Stimulated activated CD4-positive, alpha-beta T cell treated with anti-CD3 and anti-CD28 coated beads, Interleukin-15, amount 100 ng/mL, for 24 hours (primary cell): ENCODE results near the gene DCUN1D2.
"Not testable (repeated sequence)": the region's sequence is repeated elsewhere in the genome, so short reads cannot be mapped to it uniquely, and the experiment has no call there.

Source experiments
- DNase-seq: peaks from one replicate; pipeline ENCODE4 v3.0.0-alpha.2; 2020

Gene DCUN1D2

DNA sequence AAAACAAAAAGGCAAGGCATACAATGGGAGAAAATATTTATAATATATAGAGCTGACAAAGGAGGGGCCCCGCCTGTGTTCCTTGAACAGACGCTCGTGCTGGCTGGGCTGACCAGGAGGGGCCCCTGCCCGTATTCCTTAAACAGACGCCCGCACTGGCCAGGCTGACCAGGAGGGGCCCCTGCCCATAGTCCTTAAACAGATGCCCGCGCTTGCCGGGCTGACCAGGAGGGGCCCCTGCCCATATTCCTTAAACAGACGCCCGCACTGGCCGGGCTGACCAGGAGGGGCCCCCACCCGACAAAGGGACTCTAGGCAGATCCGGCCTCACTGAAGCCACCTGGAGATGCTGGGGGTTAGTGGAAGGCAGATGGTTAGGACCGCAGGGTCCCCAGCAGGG, 46.5 kb downstream of the DCUN1D2 start:
- DNase-seq = no peak

- no peak for DNase-seq
Observed at GRCh38 chr13:113442985-113443362, 47.5 kb downstream of the DCUN1D2 start.

- no peak for DNase-seq
Observed at GRCh38 chr13:113442354-113442984, 48.0 kb downstream of the DCUN1D2 start.

GRCh38 chr13:113441661-113442060, 48.9 kb downstream of the DCUN1D2 start:
- no peak for DNase-seq

- DNase-seq = no peak
Observed at GRCh38 chr13:113437408-113438010, 53.0 kb downstream of the DCUN1D2 start.

DNA sequence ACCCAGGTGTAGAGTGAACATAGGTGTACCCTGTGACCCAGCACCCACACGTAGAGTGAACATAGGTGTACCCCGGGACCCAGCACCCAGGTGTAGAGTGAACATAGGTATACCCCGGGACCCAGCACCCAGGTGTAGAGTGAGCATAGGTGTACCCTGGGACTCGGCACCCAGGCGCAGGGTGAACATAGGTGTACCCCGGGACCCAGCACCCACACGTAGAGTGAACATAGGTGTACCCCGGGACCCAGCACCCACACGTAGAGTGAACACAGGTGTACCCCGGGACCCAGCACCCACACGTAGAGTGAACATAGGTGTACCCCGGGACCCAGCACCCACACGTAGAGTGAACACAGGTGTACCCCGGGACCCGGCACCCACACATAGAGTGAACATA, 53.6 kb downstream of the DCUN1D2 start:
- not testable (repeated sequence) for DNase-seq

GRCh38 chr13:113435907-113436306, 54.6 kb downstream of the DCUN1D2 start:
- not testable (repeated sequence) for DNase-seq

DNA sequence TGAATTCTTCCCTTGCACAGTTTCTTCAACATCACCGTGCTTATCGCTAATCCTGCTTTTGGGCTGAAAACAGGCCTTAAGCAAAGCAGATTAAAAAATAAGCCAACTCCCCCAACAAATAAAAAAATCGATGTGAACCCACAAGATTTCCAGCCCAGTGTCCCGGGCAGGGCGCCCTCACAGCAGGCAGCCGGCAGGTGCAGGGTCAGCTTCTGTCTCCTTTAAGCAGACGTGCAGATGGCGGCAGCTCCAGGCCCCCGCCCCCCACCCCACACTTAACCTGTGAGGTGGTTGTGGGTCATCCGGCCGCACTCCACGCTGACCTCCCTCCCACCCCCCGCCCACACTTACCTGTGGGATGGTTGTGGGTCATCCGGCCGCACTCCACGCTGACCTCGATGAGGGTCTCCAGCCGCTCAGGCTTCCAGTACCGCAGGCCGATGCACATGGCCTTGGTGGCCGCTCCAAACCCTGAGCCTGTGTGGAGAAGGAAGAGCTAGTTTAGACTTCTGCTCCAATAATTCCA, 57.1 kb downstream of the DCUN1D2 start:
- DNase-seq = no peak

GRCh38 chr13:113432506-113433270, 57.8 kb downstream of the DCUN1D2 start:
- no peak for DNase-seq

GRCh38 chr13:113431171-113431570, 59.3 kb downstream of the DCUN1D2 start:
- no peak for DNase-seq

DNA sequence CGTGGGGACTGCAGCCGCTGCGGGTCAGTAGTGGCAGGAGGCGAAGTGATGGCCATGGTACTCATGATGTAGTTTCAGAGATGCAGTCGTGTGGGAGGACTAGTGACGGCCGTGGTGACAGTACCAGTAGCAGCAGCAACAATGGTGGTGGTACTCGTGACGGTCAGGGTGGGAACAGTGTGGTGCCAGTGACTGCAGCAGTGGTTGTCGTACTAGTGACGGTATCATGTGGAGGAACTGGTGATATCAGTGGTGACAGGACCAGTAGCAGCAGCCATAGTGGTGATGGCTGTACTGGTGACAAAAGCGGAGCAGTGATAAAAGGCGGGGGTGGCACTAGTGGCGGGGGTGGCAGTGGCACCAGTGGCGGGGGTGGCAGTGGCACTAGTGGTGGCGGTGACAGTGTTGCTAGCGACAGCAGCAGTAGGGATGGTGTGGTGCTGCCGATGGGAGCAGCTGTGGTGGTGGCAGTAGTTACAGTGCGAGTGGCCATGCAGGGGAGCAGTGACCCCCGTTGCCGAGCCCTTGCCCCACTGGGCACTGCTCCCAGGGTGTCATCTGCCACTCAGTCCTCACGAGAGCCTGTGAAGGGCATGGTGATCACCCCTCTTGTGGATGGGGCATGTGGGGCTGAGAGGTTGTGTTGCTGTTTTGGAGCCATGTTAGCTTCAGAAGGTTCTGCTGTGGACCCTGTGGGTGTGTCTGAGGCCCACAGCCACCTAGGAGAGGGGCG, 60.0 kb downstream of the DCUN1D2 start:
- no peak for DNase-seq

DNA sequence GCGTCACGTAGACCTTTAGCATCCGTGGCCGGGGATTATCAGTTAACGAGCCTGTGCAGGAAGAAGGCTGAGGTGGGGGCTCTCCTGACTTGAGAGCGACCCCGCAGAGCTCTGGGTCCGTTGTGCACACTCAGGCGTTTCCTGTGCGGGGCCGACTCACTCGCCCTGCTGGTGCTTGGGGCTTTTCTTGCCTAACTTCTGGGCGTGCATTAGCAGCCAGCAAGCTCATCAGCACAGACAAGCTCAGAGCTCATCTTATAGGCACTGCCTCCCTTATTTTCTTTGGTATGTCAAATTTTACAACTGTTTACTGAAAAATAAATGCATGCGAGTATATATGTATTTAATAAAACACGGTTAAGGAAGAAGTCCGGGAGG, 60.9 kb downstream of the DCUN1D2 start:
- no peak for DNase-seq

DNA sequence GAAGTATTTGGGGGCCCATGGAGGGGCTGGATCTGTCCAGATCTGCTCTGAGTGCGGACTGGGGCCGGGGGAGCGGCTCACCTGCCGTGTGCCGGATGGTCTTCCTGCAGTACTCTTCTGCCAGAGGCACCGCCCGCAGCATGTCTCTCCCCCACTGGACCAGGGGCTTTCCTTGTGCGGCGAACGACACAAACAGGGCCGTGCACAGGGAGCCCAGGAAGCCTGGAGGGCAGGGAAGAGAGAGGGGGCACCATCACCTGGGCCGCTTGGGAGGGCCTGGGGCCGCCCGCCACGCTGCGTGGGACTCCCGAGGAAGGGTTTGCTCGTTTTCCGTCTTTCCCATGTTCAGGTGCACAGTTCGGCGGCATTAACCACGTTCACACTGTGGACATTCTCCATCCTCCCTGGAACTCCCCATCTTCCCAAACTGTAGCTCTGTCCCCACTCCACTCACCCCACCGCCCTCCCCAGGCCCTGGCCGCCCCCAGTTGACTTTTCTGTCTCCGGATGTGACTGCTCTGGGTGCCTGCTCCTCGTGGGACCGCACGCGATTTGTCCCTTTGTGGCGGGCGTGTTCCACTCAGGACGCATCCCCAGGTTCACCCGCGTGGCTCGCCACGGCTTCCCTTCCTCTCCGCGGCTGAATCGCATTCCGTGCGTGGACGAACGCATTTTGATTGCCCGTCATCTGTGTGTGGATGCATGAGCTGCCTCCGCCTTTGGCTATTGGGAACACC, 61.5 kb downstream of the DCUN1D2 start:
- DNase-seq = no peak

GRCh38 chr13:113428469-113428865, 62.0 kb downstream of the DCUN1D2 start:
- no peak for DNase-seq

DNA sequence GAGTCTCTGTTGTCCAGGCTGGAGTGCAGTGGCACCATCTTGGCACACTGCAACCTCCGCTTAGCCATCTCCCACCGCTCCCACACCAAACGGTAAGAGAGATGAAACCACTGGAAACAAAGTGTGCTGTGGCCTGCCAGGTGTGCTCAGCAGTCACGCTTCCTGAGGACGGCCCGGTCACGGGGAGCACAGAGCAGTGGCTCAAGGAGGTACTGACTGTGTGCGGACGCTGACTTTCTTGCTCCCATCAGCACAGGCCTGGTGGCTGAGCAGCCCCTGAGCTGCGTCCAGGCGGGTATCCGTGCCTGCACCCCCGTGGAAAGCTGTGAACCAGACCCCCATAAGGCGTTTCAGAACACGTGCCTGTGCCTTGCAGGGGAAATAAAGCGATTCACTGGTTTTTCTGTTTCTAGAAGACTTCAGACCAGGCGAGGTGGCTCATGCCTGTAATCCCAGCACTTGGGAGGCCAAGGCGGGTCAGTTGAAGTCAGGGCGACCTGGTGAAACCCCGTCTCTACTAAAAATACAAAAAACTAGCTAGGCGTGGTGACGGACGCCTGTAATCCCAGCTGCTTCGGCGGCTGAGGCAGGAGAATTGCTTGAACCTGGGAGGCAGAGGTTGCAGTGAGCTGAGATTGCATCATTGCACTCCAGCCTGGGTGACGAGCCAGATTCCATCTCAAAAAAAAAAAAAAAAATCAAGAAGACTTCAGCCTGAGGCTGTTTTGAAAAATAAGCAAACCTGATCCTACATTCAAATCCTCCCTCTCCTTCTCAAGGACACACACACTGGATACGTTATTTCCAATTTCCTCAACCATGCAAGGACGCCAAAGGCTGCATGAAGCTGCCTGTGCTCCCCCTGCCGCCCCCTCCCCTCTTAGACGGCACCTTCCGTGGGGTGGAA, 62.7 kb downstream of the DCUN1D2 start:
- no peak for DNase-seq

GRCh38 chr13:113426591-113426986, 63.9 kb downstream of the DCUN1D2 start:
- DNase-seq = no peak

- no peak for DNase-seq
Observed at GRCh38 chr13:113425941-113426590, 64.4 kb downstream of the DCUN1D2 start.

GRCh38 chr13:113423520-113424163, 66.9 kb downstream of the DCUN1D2 start:
- DNase-seq = no peak

- no peak for DNase-seq
Observed at GRCh38 chr13:113422807-113423519, 67.5 kb downstream of the DCUN1D2 start.
